Raji (cell line): ENCODE data around the gene RGS16.

Experiments
- POLR2A ChIP-seq: IDR thresholded peaks from 2 replicates; pipeline ENCODE4 v1.6.1; 2011; ENCODE audit warnings: low read depth, low read length, control low read depth; ENCODE audit not compliant: insufficient read depth

The RGS16 gene

GRCh38 chr1:182620924-182621585 lies 16.9 kb upstream of the RGS16 start:
- no peak for TF ChIP-seq POLR2A

- no peak for TF ChIP-seq POLR2A
Observed at GRCh38 chr1:182617734-182618351, 13.7 kb upstream of the RGS16 start.

DNA sequence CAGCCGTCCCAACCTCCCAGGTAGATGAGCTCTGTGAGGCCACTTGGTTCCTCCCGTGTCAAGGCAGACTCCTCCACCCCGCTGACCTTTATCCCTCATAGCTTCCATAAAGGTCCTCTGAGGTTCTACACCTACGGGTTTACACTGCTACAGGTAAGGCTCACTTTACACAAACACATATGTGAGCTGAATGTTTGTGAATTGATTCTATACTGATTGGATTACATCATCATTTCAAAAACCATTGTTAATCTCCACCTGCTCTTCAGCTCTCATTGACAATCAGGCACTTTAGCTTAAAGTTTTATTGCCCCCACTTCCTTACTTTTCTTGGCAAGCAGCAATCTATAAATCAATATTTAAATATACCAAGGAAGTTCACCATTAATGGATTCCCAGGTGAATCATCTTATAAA lies 12.8 kb upstream of the RGS16 start:
- no peak for TF ChIP-seq POLR2A

DNA sequence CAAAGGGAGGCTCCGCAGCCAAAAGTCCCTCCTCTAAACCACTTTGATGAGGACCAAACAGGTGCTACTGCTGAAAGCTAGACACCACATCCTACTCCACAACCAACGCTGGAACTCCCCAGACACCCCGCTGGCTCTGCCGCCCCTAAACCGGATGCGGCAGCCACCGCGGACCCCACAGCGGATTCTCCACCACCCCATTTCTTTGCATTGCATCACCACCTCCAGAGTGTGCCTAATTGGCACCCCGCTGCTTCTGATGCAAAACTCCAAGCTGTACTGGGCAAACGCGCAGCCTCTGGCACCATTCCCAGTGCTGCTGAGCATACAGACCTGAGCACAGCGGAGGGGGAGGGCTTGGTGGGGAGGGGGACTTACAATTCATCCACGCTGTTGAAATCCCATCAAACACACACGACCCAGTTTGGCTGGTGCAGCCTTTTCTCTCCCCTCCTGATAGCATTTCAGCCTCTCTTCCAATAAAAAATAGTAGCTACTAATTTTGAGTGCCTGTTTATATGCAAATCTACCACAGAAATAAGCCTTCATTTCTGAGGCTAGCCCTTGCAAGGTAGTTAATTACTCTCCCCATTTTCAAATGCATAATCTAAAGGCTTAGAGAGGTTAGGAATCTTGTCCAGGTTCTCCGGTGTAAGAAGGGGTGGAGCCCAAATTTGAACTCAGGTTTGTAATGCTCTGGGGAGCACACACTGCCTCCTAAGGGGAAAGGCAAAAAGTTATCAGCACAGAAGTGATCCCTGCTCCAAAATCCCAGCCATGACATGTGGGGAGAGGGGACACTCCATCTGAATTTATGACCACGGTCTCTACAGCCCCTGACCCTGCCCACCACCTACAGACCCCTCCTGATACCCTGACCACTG lies 12.2 kb upstream of the RGS16 start:
- TF ChIP-seq POLR2A: peak; percentile 19; the same call in 1 of the 2 replicates

- no peak for TF ChIP-seq POLR2A
Observed at GRCh38 chr1:182615468-182616129, 11.4 kb upstream of the RGS16 start.

DNA sequence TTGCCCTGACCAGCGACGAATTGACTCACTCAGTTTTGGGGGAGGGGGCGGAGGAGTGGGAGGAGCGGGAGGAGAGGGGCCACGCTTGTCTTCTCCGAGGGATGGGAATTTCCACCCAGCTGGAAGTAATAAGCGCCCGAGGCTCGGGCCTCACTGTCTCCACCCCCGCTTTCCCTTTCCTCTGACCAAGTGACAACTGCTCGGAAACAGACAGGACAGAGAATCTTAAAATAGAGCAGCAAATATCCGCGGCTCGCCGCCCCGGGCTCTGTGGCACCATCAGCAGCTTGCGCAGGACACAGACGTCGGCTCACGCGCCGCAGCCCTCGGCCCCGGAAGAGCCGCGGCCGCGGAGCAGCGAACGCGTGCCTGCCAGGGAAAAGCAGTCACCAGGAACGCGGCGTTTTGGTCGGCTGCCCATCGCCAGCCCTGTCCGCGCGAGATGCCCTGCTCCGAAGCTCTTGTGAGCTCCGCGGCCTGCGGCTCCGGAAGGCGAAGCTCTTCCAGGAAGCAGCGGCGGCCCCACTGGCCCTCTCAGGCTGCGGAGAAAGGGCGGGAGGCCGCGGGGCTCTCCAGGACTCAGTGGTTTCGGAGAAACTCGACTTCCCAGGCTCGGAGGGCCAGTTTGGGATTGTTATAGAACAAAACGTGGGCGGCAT lies 10.7 kb upstream of the RGS16 start:
- TF ChIP-seq POLR2A: peak; percentile 35; the same call in 1 of the 2 replicates

DNA sequence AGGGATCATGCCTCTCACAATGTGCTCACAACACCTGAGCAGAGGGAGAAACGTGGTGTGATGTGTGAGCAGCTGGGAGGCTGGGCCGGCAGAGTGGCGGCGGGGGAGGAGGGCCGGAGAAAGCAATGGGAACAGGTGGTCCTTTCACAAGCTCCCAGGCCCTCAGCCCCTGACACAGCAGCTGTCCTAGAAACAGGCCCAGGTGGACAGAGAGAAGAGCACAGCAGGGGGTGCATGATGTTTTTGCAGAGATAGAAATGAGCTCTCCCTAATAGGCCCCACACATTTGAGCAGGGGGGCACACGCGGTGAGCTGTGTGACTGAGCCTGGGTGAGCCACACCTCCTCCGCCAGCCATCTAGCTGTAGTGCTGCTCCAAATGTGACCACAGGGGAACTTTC lies 7.6 kb upstream of the RGS16 start:
- TF ChIP-seq POLR2A: no peak

GRCh38 chr1:182611326-182611725 lies 7.1 kb upstream of the RGS16 start:
- no peak for TF ChIP-seq POLR2A

- no peak for TF ChIP-seq POLR2A
Observed at GRCh38 chr1:182610606-182611194, 6.5 kb upstream of the RGS16 start.

DNA sequence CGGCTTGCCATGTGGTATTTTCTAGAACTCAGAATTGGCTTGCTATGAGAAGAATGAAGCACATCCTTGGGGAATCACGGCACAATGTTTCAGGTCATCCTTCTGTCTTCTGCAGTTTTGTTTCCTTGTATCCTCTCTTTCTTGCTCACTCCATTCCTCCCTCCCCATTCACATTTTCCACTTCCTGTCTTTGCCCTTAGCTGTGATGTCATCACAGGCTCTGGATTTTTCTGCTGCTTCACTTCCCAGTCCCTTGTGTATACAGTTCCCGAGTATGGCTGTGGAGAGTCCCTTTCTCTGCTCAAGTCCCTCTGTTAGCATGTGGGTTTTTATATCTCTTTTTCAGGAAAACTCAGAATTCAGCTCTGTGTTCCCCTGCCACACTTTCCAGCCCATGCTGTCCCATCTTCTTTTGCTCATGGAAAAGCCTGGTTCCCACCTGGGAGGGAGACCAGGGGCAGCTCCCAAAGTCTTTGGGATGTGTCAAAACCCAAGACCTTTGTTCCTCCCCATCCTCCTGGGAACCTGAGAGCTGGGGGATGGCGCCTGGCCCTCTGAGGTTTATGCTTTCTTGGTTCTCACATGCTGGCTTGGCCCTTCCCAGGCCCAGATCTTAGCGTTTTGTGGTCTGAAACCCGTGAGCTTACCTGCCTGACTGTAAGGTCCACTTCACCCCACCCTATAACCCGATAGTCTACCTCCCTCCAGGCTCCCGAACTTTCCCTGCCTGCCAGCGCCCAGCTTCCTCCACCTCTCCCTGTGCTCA lies 4.8 kb upstream of the RGS16 start:
- TF ChIP-seq POLR2A: no peak

DNA sequence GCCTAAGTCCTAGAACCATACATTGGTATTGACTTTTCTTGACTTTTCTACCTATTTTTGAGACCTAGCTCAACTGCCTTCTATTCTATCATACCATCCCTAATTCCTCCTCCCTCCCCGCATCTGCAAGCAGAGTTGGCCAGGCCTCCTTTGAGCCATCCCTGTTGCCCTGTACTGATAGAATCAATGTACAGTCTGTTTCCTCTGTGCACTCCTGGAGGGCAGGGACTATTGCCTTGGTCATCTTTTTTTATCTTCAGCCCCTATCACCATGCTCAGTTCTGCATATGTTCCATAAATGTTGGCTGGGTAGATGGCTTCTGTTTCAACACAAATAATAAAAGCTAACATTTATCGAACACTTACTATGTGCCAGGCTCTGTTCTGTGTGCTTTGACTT lies 4.0 kb upstream of the RGS16 start:
- TF ChIP-seq POLR2A: no peak

DNA sequence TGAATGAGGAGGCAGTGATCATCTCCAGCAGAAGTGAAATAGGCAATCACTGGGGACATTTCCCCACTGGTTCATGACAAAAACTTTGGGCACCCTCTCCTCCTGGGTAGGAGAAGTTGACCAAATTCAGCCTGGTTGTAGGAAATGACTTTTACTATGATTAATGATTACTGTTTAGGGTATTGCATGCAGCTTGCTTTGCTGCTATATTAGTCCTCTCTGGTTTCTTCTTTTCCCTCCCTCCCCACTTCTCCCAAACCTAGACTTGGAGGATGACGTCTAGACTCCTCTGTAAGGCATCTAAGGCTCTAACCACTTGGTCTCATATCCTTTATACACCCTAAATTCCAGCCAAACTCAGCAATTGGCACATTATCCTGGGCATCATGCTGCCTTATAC lies 3.4 kb upstream of the RGS16 start:
- TF ChIP-seq POLR2A: no peak

DNA sequence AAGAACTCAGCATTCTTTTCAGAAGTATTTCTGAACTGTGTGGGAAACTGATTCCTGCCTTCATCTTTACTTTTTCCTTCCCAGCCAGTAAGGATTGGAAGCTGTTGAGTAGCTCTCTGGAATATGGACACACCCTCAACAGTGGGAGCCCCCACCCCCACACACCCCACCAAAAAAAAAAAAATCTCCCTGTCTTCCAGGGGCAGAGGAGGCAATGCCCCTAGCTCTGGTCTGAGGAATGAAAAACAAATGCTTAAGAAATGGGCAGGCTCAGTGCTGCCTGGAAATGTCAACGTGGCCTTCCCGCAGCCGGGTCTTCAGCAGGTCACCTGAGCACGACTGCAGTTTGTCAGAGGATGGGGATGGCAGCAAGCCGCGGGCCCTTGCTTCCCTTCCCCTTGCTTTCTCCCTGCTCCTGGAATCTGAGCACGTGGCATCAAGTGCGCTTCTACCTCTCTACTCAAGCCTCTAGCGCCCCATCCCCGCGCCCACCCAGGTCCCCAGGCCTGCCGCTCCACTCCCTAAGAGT lies 479 bp downstream of the RGS16 start:
- no peak for TF ChIP-seq POLR2A

GRCh38 chr1:182602935-182603645 lies 1.1 kb downstream of the RGS16 start:
- no peak for TF ChIP-seq POLR2A
